Stimulated activated CD4-positive, alpha-beta T cell treated with anti-CD3 and anti-CD28 coated beads, Interleukin-2, amount 100 ng/mL, for 48 hours (primary cell): ENCODE results near the gene STYXL1.
"Not testable (repeated sequence)": the region's sequence is repeated elsewhere in the genome, so short reads cannot be mapped to it uniquely, and the experiment has no call there.

Source experiments
- DNase-seq, 2 donors: peaks; one replicate each; pipeline ENCODE4 v3.0.0-alpha.2; 2020

Gene STYXL1, protein sequence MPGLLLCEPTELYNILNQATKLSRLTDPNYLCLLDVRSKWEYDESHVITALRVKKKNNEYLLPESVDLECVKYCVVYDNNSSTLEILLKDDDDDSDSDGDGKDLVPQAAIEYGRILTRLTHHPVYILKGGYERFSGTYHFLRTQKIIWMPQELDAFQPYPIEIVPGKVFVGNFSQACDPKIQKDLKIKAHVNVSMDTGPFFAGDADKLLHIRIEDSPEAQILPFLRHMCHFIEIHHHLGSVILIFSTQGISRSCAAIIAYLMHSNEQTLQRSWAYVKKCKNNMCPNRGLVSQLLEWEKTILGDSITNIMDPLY

GRCh38 chr7:76047811-76048667 lies at the start of gene STYXL1, which contains the start of gene MDH2:
Gene STYXL1, minus strand, starts transcription at chr7:76048000. Its CDS starts 17,477 bp downstream, at chr7:76030523.
Gene MDH2, plus strand, starts transcription at chr7:76048106. Its CDS starts 55 bp downstream, at chr7:76048161.
- peak; percentile 85 to 87 for DNase-seq

DNA sequence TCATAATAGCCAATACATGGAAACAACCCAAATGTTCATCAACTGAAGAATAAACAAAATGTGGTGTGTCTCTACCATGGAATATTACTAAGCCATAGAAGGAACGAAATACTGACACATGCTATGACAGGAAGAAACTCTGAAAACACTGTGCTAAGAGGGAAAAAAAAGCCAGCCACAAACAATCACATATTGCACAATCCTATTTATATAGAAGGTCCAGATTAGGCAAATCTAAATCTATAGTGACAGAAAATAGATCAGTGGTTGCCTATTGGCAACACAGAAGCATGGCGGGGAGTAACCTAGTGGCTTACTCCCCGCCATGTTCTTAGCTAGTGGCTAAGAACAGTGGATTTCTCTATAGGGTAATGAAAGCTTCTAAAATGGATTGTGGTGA lies 48.1 kb upstream of the STYXL1 start:
- no peak for DNase-seq

- DNase-seq: not testable (repeated sequence)
Observed at GRCh38 chr7:76094326-76094725, 46.5 kb upstream of the STYXL1 start.

- DNase-seq: not testable (repeated sequence)
Observed at GRCh38 chr7:76093531-76093930, 45.7 kb upstream of the STYXL1 start.

DNA sequence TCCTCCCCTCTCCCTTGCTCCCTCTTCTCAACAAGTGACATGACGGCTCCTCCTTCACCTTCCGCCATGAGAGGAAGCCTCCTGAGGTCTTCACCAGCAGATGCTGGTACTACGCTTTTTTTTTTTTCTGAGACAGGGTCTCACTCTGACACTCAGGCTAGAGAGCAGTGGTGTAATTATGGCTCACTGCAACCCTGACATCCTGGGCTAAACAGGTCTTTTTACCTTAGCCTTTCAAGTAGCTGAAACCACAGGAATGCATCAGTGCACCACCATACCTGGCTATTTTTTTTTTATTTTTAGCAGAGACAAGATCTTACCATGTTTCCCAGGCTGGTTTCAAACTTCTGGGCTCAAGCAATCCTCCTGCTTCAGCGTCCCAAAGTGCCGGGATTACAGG lies 43.7 kb upstream of the STYXL1 start:
- no peak for DNase-seq

DNA sequence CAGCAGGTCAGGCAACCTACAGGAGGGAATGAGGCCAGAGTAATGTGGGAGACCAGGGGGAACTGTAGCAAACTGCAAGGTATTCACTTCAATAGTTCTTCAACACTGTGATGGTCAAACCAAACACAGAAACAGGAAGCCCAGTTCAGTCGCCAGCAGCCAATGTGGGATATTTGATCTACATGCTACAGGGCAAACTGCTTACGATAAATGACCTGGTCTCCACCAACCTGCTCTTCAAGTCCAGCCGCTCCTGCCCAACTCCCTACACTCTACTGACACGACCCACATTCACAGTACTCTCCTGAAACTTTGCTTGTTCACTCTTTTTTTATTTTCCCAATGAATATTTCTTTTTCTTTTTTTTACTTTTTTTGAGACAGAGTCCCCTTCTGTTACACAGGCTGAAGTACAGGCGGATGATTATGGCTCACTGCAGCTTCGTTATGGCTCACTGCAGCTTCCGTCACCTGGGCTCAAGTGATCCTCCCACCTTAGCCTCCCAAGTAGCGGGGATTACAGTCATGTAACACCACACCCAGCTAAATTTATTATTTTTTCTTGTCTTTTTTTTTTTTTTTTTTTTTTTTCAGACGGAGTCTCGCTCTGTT lies 42.2 kb upstream of the STYXL1 start:
- no peak for DNase-seq

DNA sequence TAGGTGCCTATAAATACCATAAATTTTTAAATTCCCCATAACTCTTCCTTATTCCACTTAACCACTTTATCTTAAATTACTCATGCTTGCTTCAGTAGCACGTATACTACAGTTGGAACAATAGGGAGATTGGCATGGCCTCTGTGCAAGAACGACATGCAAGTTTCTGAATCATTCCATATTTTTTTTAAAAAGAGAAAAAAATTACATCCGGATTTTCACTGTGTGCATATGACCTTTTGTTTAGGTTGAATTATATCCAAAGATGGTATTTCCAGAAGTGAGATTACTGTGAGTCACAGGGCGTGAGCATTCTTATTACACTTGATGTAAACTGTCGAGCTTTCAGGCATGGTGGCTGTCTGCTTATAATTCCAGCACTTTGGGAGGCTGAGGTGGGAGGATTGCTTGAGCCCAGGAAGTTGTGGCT lies 39.6 kb upstream of the STYXL1 start:
- DNase-seq: not testable (repeated sequence)

- no peak for DNase-seq
Observed at GRCh38 chr7:76086070-76086469, 38.3 kb upstream of the STYXL1 start.

- not testable (repeated sequence) for DNase-seq
Observed at GRCh38 chr7:76084115-76084514, 36.3 kb upstream of the STYXL1 start.

DNA sequence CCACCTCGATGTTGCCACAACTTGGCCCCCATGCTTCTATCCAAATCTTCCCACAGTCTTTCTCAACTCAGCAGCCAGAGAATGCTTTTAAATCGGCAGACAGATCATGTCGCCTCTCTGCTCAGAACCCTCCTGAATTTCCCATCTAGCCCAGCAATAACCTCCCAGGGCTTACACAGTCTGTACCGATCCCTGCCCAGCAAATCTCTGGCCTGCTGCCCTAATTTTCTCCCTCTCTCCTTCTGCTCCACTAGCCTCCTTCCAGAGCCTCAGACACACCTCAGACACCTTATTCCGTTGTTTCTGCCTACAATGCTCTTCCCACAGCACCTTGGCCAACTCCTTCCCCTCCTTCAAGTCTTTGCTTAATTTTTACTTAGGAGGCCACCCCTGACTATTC lies 32.4 kb upstream of the STYXL1 start:
- no peak for DNase-seq

GRCh38 chr7:76077435-76077834 lies 29.6 kb upstream of the STYXL1 start:
- no peak for DNase-seq

- no peak for DNase-seq
Observed at GRCh38 chr7:76076995-76077394, 29.2 kb upstream of the STYXL1 start.

DNA sequence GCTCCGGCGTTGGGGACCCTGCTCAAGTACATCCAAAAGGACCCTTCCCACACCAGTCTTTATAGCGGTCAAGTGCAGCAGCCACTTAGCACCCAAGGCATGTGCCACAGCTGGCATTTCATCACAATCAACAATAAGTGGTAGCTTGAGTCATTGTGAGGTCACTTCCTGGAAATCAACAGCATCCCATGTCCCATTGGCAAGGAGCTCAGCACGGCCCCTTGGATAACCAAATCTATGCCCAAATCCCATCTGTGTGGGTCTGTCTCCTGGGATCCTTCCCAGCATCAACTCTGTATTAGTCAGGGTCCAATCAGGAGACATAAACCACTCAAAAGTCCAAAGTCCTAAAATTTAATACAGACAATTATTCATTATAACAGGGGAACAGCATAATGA lies 27.2 kb upstream of the STYXL1 start:
- DNase-seq: no peak

DNA sequence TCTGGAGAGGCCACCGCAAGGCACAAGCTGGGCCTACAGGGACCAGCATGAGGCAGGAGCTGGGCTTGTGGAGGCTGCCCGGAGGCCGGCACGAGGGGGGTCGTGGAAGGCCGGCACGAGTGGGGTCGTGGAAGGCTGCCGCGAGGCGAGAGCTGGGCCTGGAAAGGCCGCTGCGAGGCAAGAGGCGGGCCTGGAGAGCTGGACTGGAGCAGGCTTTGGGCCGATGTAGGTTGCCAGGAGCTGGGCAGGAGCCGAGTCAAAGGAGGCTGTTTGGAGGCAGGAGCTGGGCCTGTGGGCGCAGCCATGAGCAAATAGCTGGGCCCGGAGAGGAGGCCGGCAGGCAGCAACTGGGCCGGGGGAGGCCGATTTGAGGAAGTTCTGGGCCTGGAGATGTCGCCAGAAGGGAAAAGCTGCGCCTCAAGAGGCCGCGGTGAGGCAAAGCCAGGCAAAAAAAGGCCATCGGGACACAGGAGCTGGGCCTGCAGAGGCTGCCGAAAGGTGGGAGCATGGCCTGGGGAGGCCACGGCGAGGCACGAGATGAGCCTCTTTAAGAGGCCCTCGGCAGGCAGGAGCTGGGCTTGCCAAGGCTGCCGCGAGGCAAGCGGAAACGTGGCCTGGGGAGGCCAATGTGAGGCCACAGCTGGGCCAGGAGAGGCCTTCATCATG lies 26.6 kb upstream of the STYXL1 start:
- no peak for DNase-seq

DNA sequence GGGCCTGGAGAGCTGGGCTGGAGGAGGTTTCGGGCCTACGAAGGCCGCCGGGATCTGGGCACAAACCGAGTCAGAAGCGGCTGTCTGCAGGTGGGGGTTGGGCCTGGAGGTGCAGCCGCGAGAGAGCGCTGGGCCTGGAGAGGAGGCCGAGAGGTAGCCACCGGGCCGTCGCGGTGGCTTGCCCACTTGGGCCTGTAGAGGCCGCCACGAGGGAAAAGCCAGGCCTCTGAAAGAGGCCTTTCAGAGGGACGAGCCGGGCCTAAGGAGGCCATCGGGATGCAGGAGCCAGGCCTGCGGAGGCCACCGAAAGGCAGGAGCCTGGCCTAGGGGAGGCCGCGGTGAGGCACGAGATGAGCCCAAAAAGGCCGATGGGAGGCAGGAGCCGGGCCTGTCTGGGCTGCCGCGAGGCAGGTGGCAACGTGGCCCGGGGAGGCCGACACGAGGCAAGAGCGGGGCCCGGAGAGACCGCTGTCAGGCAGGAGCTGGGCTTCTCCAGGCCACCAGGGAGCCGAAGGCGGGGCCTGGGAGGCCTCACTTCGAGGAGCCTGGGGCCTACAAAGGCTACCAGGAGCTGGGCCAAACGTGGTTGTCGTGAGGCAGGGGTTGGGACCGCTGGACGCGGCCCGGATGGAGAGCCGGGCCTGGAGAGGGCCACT lies 25.7 kb upstream of the STYXL1 start:
- DNase-seq: no peak

GRCh38 chr7:76072243-76073148 lies 24.7 kb upstream of the STYXL1 start:
- DNase-seq: no peak

- no peak for DNase-seq
Observed at GRCh38 chr7:76071316-76072242, 23.8 kb upstream of the STYXL1 start.

DNA sequence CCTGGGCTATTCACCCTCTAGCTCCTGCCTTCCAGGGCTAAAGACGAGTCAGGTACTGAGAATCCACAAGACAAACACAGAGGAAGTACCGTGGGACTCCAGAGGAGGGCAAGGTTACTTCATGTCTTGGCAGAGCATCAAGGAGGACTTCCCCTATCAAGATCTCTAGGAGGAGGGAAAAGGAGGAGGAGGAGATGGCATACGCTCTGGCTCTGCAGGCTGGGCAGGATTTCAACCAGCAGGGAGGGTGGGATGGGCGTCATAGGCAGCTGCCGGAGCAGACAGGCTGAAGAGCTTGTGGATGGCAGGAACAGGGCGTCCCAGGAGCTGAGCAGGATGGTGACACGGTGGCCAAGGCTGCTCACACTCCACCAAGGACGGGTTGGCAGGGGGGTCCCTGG lies 21.4 kb upstream of the STYXL1 start:
- DNase-seq: no peak

GRCh38 chr7:76066716-76067503 lies 19.1 kb upstream of the STYXL1 start:
- no peak for DNase-seq
